Measurements from ENCODE around the gene HTR3A. TPM values are rescaled to one million over a fixed set of nuclear protein-coding genes. Genes with fewer than 3 reads are reported as not detected.

Gene HTR3A
- total RNA-seq, 2 experiments from 2014 or later: not detected

GRCh38 chr11:113985906-113986305 lies 11.0 kb downstream of the HTR3A start:
- no peaks in the 10 kb centered on the region for H3K9me3 Mint-ChIP-seq
- Histone ChIP-seq H3K27me3 (ENCODE audit: control insufficient read depth in 1 of 2, insufficient read depth in 2 of 2, low read length in 2 of 2) (peaks cover 7 to 8% of the 10 kb centered on the region in 2 experiments), H3K27ac (ENCODE audit: low read depth in 1 of 2, low read length in 2 of 2) (no peak overlapping the region), H3K4me3 (ENCODE audit: low read length) (no peak overlapping the region), H3K36me3 (ENCODE audit: insufficient read depth, low read length) (no peaks in the 10 kb centered on the region), H3K4me1 (ENCODE audit: insufficient read depth, low read length) (no peaks in the 10 kb centered on the region), H3K9me3 (ENCODE audit: control insufficient read depth in 1 of 2, insufficient read depth in 1 of 2, low read length in 2 of 2) (peaks cover 0 to 6% of the 10 kb centered on the region in 2 experiments)
- intact Hi-C loops (cut with DNase I, micrococcal nuclease): no loop called here
- H3K27ac Mint-ChIP-seq: no peak overlapping the region
- CTCF ChIA-PET: interaction anchor here (0.6 kb wide), 1 partner anchor 257 kb away, joined by 3 read pairs; no protein-coding TSS in a partner anchor
- DNase-seq: no peak
- no peak for TF ChIP-seq CTCF (IDR thresholded peaks at IDR 0.05)
- no peak overlapping the region for H3K4me3 Mint-ChIP-seq
- H3K36me3 Mint-ChIP-seq (ENCODE audit: low read depth): no peaks in the 10 kb centered on the region
- peaks cover 26% of the 10 kb centered on the region for H3K27me3 Mint-ChIP-seq
- ATAC-seq (ENCODE audit: poor library complexity): no peak
- POLR2A ChIA-PET: no interaction called here
- no peaks in the 10 kb centered on the region for H3K4me1 Mint-ChIP-seq (ENCODE audit: low read depth)

- Mint-ChIP-seq H3K9me3 (no peaks in the 10 kb centered on the region), H3K27ac (no peak overlapping the region)
- CTCF ChIA-PET: no interaction called here
Observed at GRCh38 chr11:113986351-113987140, 11.6 kb downstream of the HTR3A start.

GRCh38 chr11:113989381-113989780 lies 14.5 kb downstream of the HTR3A start:
- Histone ChIP-seq H3K27ac (ENCODE audit: low read depth in 1 of 2, low read length in 2 of 2) (no peak overlapping the region), H3K27me3 (ENCODE audit: control insufficient read depth in 1 of 2, insufficient read depth in 2 of 2, low read length in 2 of 2) (peaks cover 7 to 13% of the 10 kb centered on the region in 2 experiments), H3K4me3 (ENCODE audit: low read length) (no peak overlapping the region), H3K9me3 (ENCODE audit: control insufficient read depth in 1 of 2, insufficient read depth in 1 of 2, low read length in 2 of 2) (peaks cover 0 to 6% of the 10 kb centered on the region in 2 experiments), H3K4me1 (ENCODE audit: insufficient read depth, low read length) (no peaks in the 10 kb centered on the region), H3K36me3 (ENCODE audit: insufficient read depth, low read length) (no peaks in the 10 kb centered on the region)
- POLR2A ChIA-PET: no interaction called here
- H3K9me3 Mint-ChIP-seq: no peaks in the 10 kb centered on the region
- no peak overlapping the region for H3K4me3 Mint-ChIP-seq
- CTCF ChIA-PET: no interaction called here
- DNase-seq (no peak), ATAC-seq (ENCODE audit: poor library complexity) (no peak)
- intact Hi-C loops (cut with DNase I, micrococcal nuclease): no loop called here
- TF ChIP-seq CTCF (IDR thresholded peaks at IDR 0.05): no peak
- no peaks in the 10 kb centered on the region for H3K4me1 Mint-ChIP-seq (ENCODE audit: low read depth)
- peaks cover 47% of the 10 kb centered on the region for H3K27me3 Mint-ChIP-seq
- H3K36me3 Mint-ChIP-seq (ENCODE audit: low read depth): no peaks in the 10 kb centered on the region
- no peak overlapping the region for H3K27ac Mint-ChIP-seq

More at GRCh38 chr11:113986351-113987140, 11.6 kb downstream of the HTR3A start:
- Histone ChIP-seq H3K36me3 (ENCODE audit: insufficient read depth, low read length) (no peaks in the 10 kb centered on the region), H3K9me3 (ENCODE audit: control insufficient read depth in 1 of 2, insufficient read depth in 1 of 2, low read length in 2 of 2) (peaks cover 0 to 6% of the 10 kb centered on the region in 2 experiments), H3K27ac (ENCODE audit: low read depth in 1 of 2, low read length in 2 of 2) (no peak overlapping the region), H3K27me3 (ENCODE audit: control insufficient read depth in 1 of 2, insufficient read depth in 2 of 2, low read length in 2 of 2) (peaks cover 7 to 8% of the 10 kb centered on the region in 2 experiments), H3K4me3 (ENCODE audit: low read length) (no peak overlapping the region), H3K4me1 (ENCODE audit: insufficient read depth, low read length) (no peaks in the 10 kb centered on the region)
- intact Hi-C loops (cut with DNase I, micrococcal nuclease): no loop called here
- Mint-ChIP-seq H3K27me3 (peaks cover 32% of the 10 kb centered on the region), H3K36me3 (ENCODE audit: low read depth) (no peaks in the 10 kb centered on the region), H3K4me3 (no peak overlapping the region), H3K4me1 (ENCODE audit: low read depth) (no peaks in the 10 kb centered on the region)
- ATAC-seq (ENCODE audit: poor library complexity) (no peak), DNase-seq (no peak)
- TF ChIP-seq CTCF (IDR thresholded peaks at IDR 0.05): no peak
- POLR2A ChIA-PET: no interaction called here
